ENCODE results near the gene SLC19A3.
"Not testable (repeated sequence)": the region's sequence is repeated elsewhere in the genome, so short reads cannot be mapped to it uniquely, and the experiment has no call there.

The SLC19A3 gene

DNA sequence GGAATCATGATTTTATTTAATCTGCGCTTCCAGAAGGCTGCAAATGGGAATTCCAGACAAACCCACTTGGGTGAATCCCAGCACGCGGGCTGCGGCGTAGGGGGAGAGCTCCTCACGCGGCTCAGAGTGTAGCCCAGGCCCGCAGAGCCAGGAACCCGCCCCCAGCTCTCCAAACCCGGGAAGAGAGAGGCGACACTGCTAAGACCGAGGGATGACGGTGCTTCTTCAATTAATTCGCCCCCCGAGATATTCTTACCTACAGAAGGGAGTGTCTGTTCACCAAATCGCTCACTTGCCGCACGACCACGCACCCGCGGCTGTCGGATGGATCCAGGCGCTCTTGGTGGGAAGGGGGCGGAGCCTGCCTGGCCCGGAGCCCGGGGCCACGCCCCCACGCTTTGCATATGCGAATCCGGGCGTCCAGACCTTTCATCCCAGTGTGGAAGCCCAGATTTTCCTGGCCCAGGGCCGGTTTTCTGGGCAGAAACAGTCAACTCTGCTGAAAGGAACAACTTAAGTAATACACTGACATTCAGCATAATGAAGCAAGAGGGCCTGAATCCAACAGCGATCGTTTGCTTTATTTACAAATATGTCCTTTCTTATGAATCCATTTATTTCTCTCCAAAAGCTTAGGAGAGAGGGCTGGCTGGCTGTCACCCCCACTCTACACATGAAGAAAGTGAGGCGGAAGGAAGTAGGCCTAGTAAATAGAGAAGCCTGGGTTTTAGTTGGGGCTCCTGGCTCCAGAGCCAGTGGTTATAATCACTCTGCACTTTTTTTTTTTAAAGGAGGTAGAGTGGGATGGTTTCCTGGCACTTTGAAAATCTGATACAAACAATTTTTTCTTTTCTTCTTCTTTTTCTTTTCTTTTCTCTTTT lies at the start of gene SLC19A3:
SLC19A3 (minus strand) TSS at position 342 of the 881 bp plus-strand sequence. CDS start 15,710 bp downstream, outside the sequence.
- DNase-seq (ENCODE audit: low spot score), result peak; percentile 73

DNA sequence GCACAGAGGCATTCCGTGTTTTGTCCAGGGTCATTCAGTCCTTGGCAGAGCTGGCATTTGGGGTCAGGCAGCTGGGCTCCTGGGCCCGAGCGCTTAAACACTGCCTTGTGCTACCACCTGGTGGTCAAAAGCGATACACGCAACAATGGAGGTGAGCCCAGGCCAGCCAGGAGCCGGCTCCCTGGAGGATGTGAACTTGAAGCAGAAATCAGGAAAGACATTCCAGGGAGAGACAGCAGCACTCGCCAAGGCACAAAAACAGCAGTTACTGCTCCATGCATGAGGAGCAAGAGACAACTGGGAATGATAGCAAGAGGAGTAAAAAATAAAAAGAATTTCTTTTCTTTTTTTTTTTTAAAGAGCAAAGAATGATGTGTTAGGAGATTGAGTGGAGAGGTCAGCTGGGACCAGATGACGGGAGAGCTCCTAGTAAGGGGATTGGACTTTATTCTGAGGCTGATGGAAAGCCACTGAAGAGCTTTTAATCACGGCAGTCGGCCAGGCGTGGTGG lies 48.6 kb upstream of the SLC19A3 start:
- DNase-seq (ENCODE audit: low spot score), result peak; percentile 76

DNA sequence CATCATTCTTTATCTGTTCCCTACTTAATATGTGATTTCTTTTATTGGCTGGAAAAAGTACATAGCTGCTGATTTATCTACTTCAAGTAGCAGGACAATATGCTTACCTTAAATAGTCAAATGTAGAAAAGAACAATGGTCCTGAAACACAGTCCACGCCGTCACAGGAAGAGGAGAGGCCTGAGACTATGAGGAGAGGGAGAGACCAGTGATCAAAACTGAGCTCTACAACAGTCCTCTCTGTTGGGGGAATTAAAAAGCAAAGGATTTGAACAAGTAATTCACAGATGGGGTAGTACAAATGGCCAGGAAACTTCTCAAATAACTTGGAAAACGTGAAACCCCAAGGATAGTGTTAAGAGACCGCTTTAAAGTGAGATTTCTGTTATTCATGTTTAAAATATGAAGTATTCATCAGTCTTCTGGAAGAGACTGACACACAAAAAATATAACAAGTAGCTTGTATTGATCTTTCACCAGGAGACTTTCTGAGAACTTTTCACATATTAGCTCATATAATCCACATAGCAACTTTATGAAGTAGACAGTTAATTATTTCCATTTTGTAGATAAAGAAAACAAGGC lies 48.1 kb upstream of the SLC19A3 start:
- DNase-seq (ENCODE audit: low spot score), result no peak

DNA sequence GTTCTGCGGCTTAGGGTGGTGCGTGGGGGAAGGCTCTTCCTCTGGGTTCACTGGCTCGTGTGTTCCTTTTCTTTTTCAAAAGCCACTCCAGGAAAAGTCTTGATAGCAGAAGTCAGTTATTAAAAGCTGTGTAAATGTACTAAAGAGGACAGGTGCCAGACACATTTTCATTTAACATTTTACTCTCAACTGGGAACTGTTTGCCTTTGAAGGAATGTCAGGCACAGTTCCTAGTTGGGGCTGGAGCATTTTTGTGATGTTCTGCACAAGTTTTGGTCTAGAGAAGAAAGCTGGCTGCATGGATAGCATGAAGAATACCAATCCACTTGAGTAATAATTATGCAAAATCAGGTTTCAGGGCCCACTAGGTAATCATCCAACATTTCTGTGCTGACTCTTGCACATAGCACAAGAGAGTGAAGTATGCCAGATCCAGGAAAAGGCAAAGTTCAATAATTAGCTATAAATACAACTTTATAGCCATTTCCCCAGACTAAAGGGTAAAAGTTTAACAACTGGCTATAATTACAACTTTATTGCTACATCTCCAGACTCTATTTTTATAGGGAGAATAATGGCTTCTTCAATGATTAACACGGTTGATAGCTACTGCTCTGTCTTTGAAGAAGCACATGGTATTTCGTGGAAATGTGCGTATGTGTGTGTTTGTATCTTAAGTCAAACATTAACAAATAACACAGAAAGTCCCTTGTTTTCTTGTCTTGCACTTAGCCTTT lies 44.1 kb upstream of the SLC19A3 start:
- DNase-seq (ENCODE audit: low spot score), result no peak

DNA sequence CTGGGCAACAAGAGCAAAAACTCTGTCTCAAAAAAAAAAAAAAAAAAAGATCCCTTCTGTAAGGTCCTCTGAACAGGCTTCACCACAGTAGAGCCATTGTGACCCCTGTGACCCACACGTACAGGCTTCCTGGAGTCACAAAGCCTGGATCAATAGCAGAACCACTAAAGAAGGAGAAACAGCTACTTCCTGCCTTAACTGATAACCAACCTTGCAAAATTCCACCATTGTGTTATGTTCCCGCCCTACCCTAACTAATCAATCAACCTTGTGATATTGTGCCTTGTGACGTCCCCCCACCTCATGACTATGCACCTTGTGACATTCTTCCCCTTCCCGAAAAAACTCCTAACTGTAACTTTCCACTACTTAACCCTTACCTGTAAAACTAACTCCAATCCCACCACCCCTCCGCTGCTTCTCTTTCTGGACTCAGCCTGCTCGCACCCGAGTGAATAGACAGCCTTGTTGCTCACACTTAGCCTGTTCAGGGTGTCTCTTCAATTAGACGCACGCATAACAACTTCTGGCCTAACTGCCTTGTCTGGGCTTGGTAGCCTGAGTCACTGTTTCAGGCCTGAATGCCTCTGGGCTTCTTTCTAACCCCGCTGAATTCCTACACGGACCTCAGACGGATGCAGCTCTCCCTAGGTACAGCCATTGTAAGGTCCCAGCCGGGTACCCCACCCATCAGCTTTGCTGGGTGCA lies 41.7 kb upstream of the SLC19A3 start:
- DNase-seq (ENCODE audit: low spot score), result no peak

DNA sequence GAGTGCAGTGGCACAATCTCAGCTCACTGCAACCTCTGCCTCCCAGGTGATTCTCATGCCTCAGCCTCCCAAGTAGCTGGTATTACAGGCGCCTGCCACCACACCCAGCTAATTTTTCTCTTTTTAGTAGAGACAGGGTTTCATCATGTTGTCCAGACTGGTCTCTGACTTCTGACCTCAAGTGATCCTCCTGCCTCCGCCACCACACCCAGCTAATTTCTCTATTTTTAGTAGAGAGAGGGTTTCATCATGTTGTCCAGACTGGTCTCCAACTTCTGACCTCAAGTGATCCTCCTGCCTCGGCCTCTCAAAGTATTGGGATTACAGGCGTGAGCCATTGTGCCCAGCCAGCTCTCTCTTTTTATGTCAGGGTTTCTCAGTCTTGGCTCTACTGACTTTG lies 38.4 kb upstream of the SLC19A3 start:
- DNase-seq (ENCODE audit: low spot score), result not testable (repeated sequence)

DNA sequence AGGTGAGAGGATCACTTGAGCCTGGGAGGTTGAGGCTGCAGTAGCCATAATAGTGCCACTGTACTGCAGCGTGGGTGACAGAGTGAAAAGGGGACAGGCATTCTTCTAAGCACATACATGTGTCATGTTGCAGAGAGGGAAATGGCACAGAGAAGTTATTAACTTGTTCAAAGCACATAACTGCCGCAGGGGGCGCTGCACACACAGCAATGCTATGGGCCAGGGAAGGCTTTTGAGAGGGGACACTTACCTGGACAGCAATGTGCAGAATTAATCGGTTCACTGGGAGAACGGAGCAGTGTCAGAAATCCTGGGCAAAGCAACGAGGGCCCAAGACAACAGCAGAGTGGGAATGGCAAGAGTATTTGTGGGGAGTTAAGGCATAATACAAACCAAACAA lies 30.3 kb upstream of the SLC19A3 start:
- no peak for DNase-seq (ENCODE audit: low spot score)

DNA sequence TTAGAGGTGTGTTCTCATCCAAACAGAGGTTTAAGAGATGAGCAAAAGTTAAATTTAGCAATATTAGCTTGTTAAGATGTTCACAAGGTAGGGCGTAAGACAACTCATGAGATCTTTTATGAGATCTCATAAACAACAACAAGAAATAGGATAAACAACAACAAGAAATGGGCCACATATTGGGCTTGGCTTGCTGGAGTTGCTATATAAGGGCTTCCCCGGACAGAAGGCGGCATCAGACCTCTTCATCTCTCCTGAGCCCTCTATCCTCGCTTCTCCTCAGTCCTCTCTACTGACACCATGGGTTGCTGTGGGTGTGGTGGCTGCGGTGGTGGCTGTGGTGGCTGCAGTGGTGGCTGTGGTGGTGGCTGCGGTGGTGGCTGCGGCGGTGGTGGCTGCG lies 27.8 kb upstream of the SLC19A3 start, which contains the start of gene SCYGR8:
SCYGR8 (plus strand) TSS at position 301 of the 400 bp plus-strand sequence; CDS start at position 301, 0 bp downstream.
- DNase-seq (ENCODE audit: low spot score), result no peak

DNA sequence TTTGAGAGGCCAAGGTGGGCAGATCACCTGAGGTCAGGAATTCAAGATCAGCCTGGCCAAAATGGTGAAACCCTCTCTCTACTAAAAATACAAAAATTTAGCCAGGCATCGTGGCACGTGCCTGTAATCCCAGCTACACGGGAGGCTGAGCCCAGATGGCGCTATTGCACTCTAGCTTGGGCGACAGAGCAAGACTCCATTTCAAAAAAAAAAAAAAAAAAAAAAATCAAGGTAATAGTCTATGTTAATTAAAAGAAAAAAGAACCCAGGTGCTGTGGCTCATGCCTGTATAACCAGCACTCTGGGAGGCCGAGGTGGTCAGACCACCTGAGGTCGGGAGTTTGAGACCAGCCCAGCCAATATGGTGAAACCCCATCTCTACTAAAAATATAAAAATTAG lies 22.9 kb upstream of the SLC19A3 start:
- DNase-seq (ENCODE audit: low spot score), result not testable (repeated sequence)

DNA sequence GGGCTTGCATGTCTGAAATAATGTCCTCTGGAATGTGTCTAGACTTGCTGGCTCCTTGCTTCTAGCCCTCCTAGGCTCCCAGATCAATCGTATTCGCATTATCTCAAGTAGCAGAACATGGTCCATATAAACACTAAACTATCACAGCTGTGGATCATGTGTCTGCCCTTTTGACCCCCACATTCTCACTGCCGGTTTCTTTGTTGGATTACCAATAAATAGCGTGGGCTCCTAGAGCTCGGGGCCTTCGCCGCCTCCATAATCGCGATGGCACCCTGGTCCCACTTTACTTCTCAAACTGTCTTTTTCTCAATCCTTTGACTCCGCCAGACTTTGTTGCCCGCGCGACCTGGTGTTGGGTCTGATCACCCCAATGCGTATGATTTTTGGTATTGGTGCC lies 21.5 kb upstream of the SLC19A3 start:
- no peak for DNase-seq (ENCODE audit: low spot score)

DNA sequence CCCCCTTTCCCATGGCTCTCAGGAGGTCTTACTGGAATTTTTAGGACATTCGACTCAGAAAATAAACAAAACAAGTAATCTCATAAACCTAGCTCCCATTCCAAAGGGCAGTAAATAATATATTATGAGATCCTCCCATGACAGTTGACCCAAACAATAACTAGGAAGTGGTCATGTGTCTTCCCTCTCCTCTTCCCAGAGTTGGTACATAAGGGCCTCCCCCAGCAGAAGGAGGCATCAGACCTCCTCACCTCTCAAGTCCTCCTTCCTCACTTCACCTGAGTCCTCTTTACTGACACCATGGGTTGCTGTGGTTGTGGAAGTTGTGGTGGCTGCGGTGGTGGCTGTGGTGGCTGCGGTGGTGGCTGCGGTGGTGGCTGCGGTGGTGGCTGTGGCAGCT lies 10.2 kb upstream of the SLC19A3 start, which contains the start of gene SCYGR7:
SCYGR7 (plus strand) TSS at position 301 of the 400 bp plus-strand sequence; CDS start at position 301, 0 bp downstream.
- DNase-seq (ENCODE audit: low spot score), result no peak

DNA sequence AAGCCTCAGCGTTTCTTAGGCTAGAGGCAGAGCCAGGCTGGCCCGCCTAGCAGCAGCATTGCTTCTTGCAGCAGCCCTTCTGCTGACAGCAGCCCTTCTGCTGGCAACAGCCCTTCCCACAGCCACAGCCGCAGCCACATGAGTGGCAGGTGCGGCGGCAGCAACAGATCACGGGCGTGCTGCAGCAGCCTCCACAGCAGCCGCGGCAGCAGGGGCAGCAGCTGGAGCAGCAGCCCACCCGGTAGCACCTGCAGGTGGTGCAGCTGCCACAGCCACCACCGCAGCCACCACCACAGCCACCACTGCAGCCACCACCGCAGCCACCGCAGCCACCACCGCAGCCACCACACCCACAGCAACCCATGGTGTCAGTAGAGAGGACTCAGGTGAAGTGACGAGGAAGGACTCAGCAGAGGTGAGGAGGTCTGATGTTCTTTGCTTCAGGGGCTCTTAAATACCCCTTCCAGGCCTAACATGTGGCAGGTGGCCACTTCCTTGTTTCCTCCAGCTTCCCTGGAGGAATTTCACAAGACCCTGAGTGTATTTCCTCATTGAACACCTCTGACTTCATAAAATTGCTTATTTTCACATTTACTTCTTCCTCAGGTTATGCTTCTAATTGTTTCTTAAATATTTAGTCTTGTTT lies 6.7 kb upstream of the SLC19A3 start, which contains the start of gene SCYGR6:
SCYGR6 (minus strand) TSS at position 364 of the 646 bp plus-strand sequence; CDS start at position 364, 0 bp downstream.
- no peak for DNase-seq (ENCODE audit: low spot score)

DNA sequence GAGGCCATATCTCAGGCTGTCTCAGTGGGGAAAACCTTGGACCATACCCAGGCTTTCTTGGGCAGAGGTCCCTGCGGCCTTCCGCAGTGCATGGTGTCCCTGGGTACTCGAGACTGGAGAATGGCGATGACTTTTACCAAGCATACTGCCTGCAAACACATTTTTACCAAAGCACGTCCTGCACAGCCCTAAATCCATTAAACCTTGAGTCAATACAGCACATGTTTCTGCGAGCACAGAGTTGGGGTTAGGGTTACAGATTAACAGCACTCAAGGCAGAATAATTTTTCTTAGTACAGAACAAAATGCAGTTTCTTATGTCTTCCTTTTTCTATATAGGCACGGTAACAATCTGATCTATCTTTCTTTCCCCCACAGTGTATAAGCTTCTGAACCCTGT lies 5.0 kb upstream of the SLC19A3 start:
- DNase-seq (ENCODE audit: low spot score), result not testable (repeated sequence)

DNA sequence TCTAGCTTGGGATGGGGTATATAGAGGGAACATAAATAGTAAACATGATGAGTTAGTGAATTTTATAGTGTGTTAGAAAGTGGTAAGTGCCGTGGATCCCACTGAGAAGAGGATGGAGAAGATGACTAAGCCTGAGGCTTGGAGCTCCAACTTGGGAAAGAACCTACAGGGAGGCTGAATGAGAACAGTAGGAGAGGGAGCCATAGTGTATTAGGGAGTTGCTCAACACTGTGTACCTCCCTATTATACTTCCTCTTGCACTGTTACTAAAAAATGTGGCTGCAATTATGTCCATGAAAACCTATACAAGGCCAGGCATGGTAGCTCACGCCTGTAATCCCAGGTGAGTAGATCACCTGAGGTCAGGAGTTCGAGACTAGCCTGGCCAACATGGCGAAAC lies 2.9 kb upstream of the SLC19A3 start:
- DNase-seq (ENCODE audit: low spot score), result no peak

DNA sequence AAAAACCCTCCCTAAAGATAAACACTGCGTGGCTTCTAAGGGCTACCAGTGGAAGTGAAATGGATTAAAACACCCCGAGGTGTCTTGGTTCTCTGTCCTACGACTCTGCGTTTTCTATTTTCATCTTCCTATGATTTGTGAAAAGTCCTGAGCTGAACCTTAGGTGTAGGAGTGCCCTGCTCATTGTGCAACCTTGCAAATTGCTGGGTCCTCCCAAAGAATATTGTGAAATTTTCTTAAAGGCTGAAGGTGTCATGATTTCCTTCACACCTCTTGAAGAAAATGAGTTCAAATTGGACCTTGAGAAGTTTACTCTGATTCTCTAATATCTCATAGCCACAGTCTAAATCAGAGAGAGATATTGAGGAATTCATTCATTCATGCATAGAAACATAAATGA lies 1.8 kb upstream of the SLC19A3 start:
- DNase-seq (ENCODE audit: low spot score), result no peak

DNA sequence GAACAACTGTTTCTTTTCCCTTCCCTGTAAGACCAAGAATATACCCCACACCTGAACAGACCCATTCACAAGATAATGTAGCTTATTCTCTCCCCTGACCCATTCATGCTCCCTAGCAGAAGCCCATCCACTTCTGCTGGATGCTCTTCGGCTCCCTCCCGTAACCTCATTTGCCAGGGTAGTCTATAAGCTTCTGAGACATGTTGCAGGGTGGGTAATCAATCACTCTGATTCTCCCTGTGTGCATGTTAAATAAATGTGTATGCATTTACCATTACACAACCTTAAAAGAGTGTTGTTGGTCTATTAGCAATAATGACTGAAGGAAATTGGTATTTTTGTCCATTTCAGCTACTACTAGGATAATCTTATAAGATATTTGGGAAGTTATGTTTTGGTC lies 1.3 kb downstream of the SLC19A3 start:
- no peak for DNase-seq (ENCODE audit: low spot score)

DNA sequence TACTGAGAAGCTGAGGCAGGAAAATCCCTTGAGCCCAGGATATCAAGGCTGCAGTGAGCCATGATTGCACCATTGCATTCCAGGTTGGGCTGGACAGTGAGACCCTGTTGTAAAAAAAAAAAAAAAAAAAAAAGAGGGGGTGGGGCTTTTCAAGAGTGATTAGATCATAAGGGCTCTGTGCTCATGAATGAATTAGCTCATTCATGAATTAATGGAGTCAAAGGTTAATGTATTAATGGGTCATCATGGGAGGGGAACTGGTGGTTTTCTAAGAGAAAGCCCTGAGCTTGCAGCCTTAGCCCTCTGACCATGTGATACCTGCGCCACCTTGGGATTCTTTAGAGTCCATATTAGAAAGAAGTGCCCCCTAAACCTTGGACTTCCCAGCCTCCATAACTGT lies 4.5 kb downstream of the SLC19A3 start:
- DNase-seq (ENCODE audit: low spot score), result no peak

DNA sequence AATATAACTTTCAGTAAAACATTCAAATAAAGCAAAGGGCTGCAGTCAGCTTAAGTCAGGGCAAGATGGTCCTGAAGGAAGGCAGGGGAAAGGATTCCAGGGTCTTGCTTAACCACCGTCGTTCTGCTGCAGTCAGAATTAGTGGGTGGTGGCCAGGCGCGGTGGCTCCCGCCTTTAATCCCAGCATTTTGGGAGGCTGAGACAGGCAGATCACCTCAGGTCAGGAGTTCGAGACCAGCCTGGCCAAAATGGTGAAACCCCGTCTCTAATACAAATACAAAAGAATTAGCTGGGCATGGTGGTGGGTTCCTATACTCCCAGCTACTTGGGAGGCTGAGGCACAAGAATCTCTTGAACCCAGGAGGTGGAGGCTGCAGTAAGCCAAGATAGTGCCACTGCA lies 6.8 kb downstream of the SLC19A3 start:
- no peak for DNase-seq (ENCODE audit: low spot score)

DNA sequence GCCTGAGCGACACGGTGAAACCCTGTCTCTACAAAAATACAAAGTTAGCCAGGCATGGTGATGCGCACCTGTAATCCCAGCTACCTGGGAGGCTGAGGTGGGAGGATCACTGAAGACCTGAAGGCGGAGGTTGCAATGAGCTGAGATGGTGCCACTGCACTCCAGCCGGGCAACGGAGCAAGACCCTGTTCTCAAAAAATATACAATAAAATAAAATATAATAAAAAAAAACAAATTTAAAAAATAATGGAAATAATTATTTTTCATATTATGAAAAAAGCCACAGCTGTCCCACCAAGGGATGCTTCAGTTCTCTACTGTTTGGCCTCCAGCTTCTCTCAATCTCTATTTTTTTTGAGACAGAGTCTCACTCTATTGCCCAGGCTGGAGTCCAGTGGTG lies 10.4 kb downstream of the SLC19A3 start:
- DNase-seq (ENCODE audit: low spot score), result no peak

DNA sequence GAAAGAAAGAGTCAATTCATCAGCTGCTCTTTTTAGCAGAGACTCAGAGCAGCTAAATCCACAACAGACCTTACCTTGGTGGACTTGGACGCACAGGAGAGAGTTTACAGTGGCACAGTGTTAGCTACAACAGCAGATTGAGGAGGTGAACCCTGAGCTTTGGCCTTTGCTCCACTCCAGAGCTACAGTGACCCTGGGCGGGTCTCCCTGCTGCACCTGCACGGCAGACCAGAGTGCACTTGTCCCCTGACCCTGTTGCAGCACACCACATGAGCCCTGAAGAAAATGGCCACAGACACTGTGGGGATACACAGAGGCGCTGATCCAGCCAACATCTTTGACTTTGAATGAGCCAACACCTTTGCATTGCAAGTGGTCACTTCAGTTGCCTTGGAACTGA lies 11.0 kb downstream of the SLC19A3 start:
- DNase-seq (ENCODE audit: low spot score), result no peak

DNA sequence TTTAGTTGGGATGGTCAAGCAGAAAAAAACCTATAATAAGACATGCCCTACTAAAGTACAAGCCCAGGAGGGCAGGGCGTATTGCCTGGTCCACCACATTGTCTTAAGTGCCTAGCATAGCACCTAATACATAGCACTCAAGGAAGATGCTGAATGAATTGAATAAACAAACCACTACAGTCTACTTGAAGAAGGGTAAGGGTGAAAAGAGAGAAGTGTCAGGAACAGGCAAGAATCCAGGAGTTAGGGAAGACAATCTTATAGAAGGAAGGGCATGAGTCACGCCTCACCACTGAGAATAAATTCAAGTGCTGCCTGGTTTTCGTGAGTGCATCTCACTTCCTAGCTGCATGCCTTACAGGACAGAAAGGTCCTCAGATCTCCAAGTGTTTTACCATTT lies 13.9 kb downstream of the SLC19A3 start:
- DNase-seq (ENCODE audit: low spot score), result no peak

All from pons (tissue), 1 donor.